H54 (cell line): ENCODE data around the gene GNS.
"Not testable (repeated sequence)": the region's sequence is repeated elsewhere in the genome, so short reads cannot be mapped to it uniquely, and the experiment has no call there.

Source experiments
- DNase-seq: peaks from one replicate; pipeline ENCODE4 v3.0.0; 2011; ENCODE audit warnings: low spot score, mixed read lengths; ENCODE audit not compliant: insufficient read length
- FAIRE-seq: peaks from 3 replicates; lab custom pipeline; 2011; peaks lifted over from hg19 to GRCh38; lab: Jason Lieb, UNC
- POLR2A ChIP-seq: IDR thresholded peaks from 2 replicates; pipeline ENCODE4 v1.6.1; 2011; ENCODE audit warnings: low read depth, mild to moderate bottlenecking, low read length

GNS gene

GRCh38 chr12:64691795-64692583 is 67.2 kb downstream of the GNS start:
- DNase-seq (no peak), FAIRE-seq (no peak)
- no peak for TF ChIP-seq POLR2A

GRCh38 chr12:64691227-64691794 is 67.9 kb downstream of the GNS start:
- FAIRE-seq (no peak), DNase-seq (no peak)

GRCh38 chr12:64690236-64690635 is 69.0 kb downstream of the GNS start:
- FAIRE-seq, DNase-seq: not testable (repeated sequence)

More at GRCh38 chr12:64691227-64691794, 67.9 kb downstream of the GNS start:
- TF ChIP-seq POLR2A = no peak

GRCh38 chr12:64688715-64689114 is 70.5 kb downstream of the GNS start:
- FAIRE-seq (no peak), DNase-seq (no peak)

GRCh38 chr12:64688219-64688618 is 71.0 kb downstream of the GNS start:
- DNase-seq (no peak), FAIRE-seq (no peak)
- TF ChIP-seq POLR2A = no peak

More at GRCh38 chr12:64688715-64689114, 70.5 kb downstream of the GNS start:
- TF ChIP-seq POLR2A = no peak

- DNase-seq (no peak), FAIRE-seq (no peak)
- TF ChIP-seq POLR2A = no peak
Observed at GRCh38 chr12:64687816-64688215, 71.4 kb downstream of the GNS start.

GRCh38 chr12:64685605-64686004 is 73.6 kb downstream of the GNS start:
- DNase-seq (no peak), FAIRE-seq (no peak)
- no peak for TF ChIP-seq POLR2A

- no peak for FAIRE-seq
- DNase-seq = no peak
- TF ChIP-seq POLR2A = no peak
Observed at GRCh38 chr12:64685050-64685449, 74.2 kb downstream of the GNS start.

- no peak for TF ChIP-seq POLR2A
- no peak for FAIRE-seq
- DNase-seq = no peak
Observed at GRCh38 chr12:64683816-64684543, 75.2 kb downstream of the GNS start.

GRCh38 chr12:64682572-64683277 is 76.5 kb downstream of the GNS start:
- TF ChIP-seq POLR2A = no peak
- FAIRE-seq = no peak
- DNase-seq = no peak

- DNase-seq (no peak), FAIRE-seq (no peak)
- TF ChIP-seq POLR2A = no peak
Observed at GRCh38 chr12:64681200-64682052, 77.8 kb downstream of the GNS start.

GRCh38 chr12:64680235-64680634 is 79.0 kb downstream of the GNS start:
- FAIRE-seq (no peak), DNase-seq (peak; percentile 56)
- no peak for TF ChIP-seq POLR2A

GRCh38 chr12:64679487-64680001 is 79.7 kb downstream of the GNS start:
- FAIRE-seq = peak; percentile 64
- TF ChIP-seq POLR2A = no peak
- DNase-seq = peak; percentile 55
